KOPT-K1 (cell line): ENCODE results near the gene ROCK2.

Experiments used
- H3K27ac ChIP-seq: fragments of 200-600 bp; sonication (generic); 2 replicates; pipeline ENCODE4 v1.5.1; 2016; ENCODE audit warnings: antibody characterized with exemption, mild to moderate bottlenecking, low read depth, low read length; ENCODE audit not compliant: poor library complexity, severe bottlenecking
- H3K36me3 ChIP-seq: fragments of 200-600 bp; sonication (generic); 2 replicates; pipeline ENCODE4 v1.5.1; 2017; ENCODE audit warnings: antibody characterized with exemption, mild to moderate bottlenecking, low read length, moderate library complexity; ENCODE audit not compliant: insufficient read depth
- H3K9me3 ChIP-seq: fragments of 200-600 bp; sonication (generic); 2 replicates; pipeline ENCODE4 v1.5.1; 2017; ENCODE audit warnings: antibody characterized with exemption, low read length, mild to moderate bottlenecking; ENCODE audit not compliant: insufficient read depth, poor library complexity, severe bottlenecking

The ROCK2 gene

GRCh38 chr2:11344342-11344955 is at the start of gene ROCK2:
ROCK2 (minus strand) TSS chr2:11344636; CDS start chr2:11344136, 500 bp downstream.
- H3K9me3 ChIP-seq = no peaks in the 10 kb centered on the region
- peak within 1 kb of the TSS; percentile 66 for H3K27ac ChIP-seq
- no peaks in the 10 kb centered on the region for H3K36me3 ChIP-seq

- Histone ChIP-seq H3K9me3 (no peaks in the 10 kb centered on the region), H3K36me3 (no peaks in the 10 kb centered on the region), H3K27ac (no peak overlapping the region)
Measured at GRCh38 chr2:11393711-11394236, 49.3 kb upstream of the ROCK2 start.

GRCh38 chr2:11391942-11392266 is 47.5 kb upstream of the ROCK2 start:
- H3K9me3 ChIP-seq = no peaks in the 10 kb centered on the region
- no peaks in the 10 kb centered on the region for H3K36me3 ChIP-seq
- no peak overlapping the region for H3K27ac ChIP-seq

GRCh38 chr2:11390399-11390658 is 45.9 kb upstream of the ROCK2 start:
- H3K27ac ChIP-seq = no peak overlapping the region
- H3K9me3 ChIP-seq = no peaks in the 10 kb centered on the region

GRCh38 chr2:11389551-11390398 is 45.3 kb upstream of the ROCK2 start:
- Histone ChIP-seq H3K27ac (no peak overlapping the region), H3K9me3 (no peaks in the 10 kb centered on the region), H3K36me3 (no peaks in the 10 kb centered on the region)

More at GRCh38 chr2:11390399-11390658, 45.9 kb upstream of the ROCK2 start:
- no peaks in the 10 kb centered on the region for H3K36me3 ChIP-seq

GRCh38 chr2:11389052-11389420 is 44.6 kb upstream of the ROCK2 start:
- H3K36me3 ChIP-seq = no peaks in the 10 kb centered on the region
- H3K9me3 ChIP-seq = no peaks in the 10 kb centered on the region
- H3K27ac ChIP-seq = no peak overlapping the region

- no peak overlapping the region for H3K27ac ChIP-seq
- H3K9me3 ChIP-seq = no peaks in the 10 kb centered on the region
- H3K36me3 ChIP-seq = no peaks in the 10 kb centered on the region
Measured at GRCh38 chr2:11388262-11389051, 44.0 kb upstream of the ROCK2 start.

GRCh38 chr2:11387843-11388242 is 43.4 kb upstream of the ROCK2 start:
- no peaks in the 10 kb centered on the region for H3K9me3 ChIP-seq
- H3K27ac ChIP-seq = no peak overlapping the region
- H3K36me3 ChIP-seq = no peaks in the 10 kb centered on the region

- Histone ChIP-seq H3K36me3 (no peaks in the 10 kb centered on the region), H3K9me3 (no peaks in the 10 kb centered on the region), H3K27ac (no peak overlapping the region)
Measured at GRCh38 chr2:11387100-11387390, 42.6 kb upstream of the ROCK2 start.

GRCh38 chr2:11385847-11386246 is 41.4 kb upstream of the ROCK2 start:
- no peaks in the 10 kb centered on the region for H3K9me3 ChIP-seq
- H3K36me3 ChIP-seq = no peaks in the 10 kb centered on the region
- no peak overlapping the region for H3K27ac ChIP-seq

GRCh38 chr2:11385216-11385615 is 40.8 kb upstream of the ROCK2 start:
- H3K36me3 ChIP-seq = no peaks in the 10 kb centered on the region
- H3K27ac ChIP-seq = no peak overlapping the region
- H3K9me3 ChIP-seq = no peaks in the 10 kb centered on the region

GRCh38 chr2:11379558-11379957 is 35.1 kb upstream of the ROCK2 start:
- no peaks in the 10 kb centered on the region for H3K9me3 ChIP-seq
- no peaks in the 10 kb centered on the region for H3K36me3 ChIP-seq
- H3K27ac ChIP-seq = no peak overlapping the region

GRCh38 chr2:11377928-11378545 is 33.6 kb upstream of the ROCK2 start:
- Histone ChIP-seq H3K36me3 (no peaks in the 10 kb centered on the region), H3K27ac (no peak overlapping the region), H3K9me3 (no peaks in the 10 kb centered on the region)

- Histone ChIP-seq H3K27ac (no peak overlapping the region), H3K9me3 (no peaks in the 10 kb centered on the region), H3K36me3 (no peaks in the 10 kb centered on the region)
Measured at GRCh38 chr2:11376071-11376470, 31.6 kb upstream of the ROCK2 start.

GRCh38 chr2:11375689-11376027 is 31.2 kb upstream of the ROCK2 start:
- Histone ChIP-seq H3K36me3 (no peaks in the 10 kb centered on the region), H3K27ac (no peak overlapping the region), H3K9me3 (no peaks in the 10 kb centered on the region)
